HG03196 (cell line): ENCODE data around the gene TRAF3.

Experiments
- ATAC-seq: cut with Tn5 transposase; IDR thresholded peaks from one replicate; pipeline ENCODE4 v1.9.1; 2021; ENCODE audit not compliant: unreplicated experiment

The TRAF3 gene

DNA sequence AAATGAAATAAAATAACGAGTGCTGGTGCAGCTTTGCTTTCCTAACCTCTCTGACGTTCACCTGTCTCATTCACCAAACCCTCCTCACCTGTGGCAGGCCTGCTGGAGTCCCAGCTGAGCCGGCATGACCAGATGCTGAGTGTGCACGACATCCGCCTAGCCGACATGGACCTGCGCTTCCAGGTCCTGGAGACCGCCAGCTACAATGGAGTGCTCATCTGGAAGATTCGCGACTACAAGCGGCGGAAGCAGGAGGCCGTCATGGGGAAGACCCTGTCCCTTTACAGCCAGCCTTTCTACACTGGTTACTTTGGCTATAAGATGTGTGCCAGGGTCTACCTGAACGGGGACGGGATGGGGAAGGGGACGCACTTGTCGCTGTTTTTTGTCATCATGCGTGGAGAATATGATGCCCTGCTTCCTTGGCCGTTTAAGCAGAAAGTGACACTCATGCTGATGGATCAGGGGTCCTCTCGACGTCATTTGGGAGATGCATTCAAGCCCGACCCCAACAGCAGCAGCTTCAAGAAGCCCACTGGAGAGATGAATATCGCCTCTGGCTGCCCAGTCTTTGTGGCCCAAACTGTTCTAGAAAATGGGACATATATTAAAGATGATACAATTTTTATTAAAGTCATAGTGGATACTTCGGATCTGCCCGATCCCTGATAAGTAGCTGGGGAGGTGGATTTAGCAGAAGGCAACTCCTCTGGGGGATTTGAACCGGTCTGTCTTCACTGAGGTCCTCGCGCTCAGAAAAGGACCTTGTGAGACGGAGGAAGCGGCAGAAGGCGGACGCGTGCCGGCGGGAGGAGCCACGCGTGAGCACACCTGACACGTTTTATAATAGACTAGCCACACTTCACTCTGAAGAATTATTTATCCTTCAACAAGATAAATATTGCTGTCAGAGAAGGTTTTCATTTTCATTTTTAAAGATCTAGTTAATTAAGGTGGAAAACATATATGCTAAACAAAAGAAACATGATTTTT lies 128.2 kb downstream of the TRAF3 start:
- no peak for ATAC-seq

DNA sequence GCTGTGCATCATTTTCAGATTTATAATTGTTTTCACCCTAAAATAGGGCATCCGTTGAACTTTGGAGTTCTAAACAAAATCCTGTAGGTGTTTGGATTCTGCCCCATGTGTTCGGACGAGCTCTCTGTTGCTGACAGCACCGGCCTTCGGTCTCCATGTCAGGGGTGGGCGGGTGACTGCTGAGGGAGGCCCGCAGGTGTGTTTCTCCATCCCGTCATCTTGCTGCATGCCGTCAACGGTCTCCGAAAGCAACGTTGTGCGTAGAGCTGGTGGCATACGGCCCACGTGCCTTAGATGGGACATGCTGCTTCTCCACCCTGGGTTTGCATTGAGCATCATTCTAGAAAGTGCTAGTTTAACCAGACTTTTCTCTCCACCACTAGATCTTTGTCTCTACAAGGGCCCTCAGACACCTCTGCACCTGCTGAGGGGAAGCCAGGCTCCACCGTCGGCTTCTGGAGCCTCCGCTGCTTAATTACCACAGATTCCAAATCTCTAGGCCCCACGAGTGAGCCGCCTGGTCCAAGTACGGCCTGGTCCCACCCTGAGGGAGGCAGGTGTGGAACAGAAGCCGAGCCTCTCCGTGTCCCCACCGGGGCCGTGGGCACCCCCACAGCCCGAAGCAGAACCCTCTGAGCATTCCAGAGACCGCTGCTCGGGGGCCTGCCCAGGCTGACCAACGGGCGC lies 129.5 kb downstream of the TRAF3 start:
- no peak for ATAC-seq

- no peak for ATAC-seq
Observed at GRCh38 chr14:102907303-102907844, 130.1 kb downstream of the TRAF3 start.

GRCh38 chr14:102907980-102908730 lies 130.9 kb downstream of the TRAF3 start:
- ATAC-seq = no peak

DNA sequence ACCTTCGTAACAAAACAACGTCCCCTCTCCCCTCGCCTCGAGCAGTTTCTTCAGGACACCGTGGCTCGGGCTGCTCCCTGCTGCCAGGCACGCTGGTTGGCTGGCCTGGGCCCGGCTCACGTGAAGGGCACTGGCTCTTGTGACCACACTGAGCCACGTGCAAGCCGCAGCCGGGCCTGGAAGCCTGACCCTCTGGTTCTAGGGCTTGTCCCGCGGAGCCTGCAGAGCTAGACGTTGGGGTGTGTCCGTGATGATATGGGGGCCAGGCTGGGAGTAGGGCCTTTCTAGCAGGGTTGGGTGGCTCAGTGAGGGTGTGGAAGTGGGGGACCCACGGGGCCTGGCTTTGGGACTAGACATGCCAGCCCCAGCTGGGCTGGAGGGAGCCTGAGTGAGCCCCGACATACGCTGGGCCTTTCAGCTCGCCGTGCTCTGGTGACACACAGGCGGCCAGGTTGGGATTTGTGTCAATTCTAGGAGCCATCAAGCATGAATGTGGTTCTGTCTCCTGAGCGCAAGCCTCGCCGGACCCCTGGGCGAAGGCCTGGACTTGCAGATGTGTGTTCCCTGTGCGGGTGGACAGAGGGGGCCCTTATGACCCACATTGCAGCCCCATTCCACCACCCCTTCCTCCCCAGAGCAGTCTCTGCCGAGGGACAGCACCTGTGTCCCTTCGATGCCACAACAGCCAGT lies 131.7 kb downstream of the TRAF3 start:
- ATAC-seq = no peak

- no peak for ATAC-seq
Observed at GRCh38 chr14:102909462-102909861, 132.2 kb downstream of the TRAF3 start.

DNA sequence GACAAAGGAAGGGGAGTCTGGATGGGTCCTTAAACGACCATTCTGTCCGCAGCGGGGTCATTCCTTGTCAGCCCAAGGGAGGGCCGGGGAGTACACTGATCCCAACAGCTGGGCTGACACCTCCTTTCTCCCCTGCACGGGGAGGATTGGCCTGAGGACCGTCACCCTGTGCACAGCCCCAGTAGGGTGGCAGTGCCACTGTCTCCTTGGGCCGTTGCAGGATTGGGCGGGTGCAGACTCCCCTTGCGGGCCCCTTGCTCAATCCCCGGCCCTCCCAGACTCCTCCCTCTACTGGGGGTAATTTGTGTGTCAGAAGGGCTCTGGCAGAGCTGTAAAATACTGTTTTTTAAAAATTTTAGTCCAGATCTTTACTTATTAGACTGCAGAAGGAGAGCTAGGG lies 132.7 kb downstream of the TRAF3 start:
- no peak for ATAC-seq

DNA sequence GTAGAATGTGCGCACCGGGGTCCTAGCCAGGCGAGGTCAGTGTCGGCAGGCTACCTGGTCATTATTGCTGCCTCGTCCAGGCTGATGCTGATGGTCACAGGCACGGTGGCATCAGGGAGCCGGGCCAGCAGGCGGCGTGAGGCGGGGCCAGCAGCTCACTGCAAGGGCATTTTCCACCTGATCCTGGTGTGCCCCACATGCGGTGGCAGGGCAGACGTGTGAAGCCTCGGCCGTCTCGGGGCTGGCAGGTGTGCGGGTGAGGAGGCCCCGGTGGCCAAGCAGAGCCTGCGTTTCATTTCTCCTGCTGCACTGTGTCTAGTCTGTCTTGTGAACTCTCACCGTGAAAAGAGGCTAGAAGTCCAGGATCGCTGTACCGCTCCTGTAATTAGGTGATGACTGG lies 133.2 kb downstream of the TRAF3 start:
- no peak for ATAC-seq

GRCh38 chr14:102911541-102911951 lies 134.3 kb downstream of the TRAF3 start:
- no peak for ATAC-seq

- no peak for ATAC-seq
Observed at GRCh38 chr14:102911991-102912761, 134.9 kb downstream of the TRAF3 start.

- no peak for ATAC-seq
Observed at GRCh38 chr14:102913341-102914211, 136.3 kb downstream of the TRAF3 start.

- no peak for ATAC-seq
Observed at GRCh38 chr14:102914474-102915291, 137.4 kb downstream of the TRAF3 start.

GRCh38 chr14:102915292-102916110 lies 138.3 kb downstream of the TRAF3 start:
- ATAC-seq = no peak

GRCh38 chr14:102916347-102917055 lies 139.3 kb downstream of the TRAF3 start:
- ATAC-seq = no peak

GRCh38 chr14:102917056-102917385 lies 139.8 kb downstream of the TRAF3 start:
- ATAC-seq = no peak

GRCh38 chr14:102917469-102918211 lies 140.4 kb downstream of the TRAF3 start:
- ATAC-seq = no peak
